Stimulated activated naive CD8-positive, alpha-beta T cell treated with anti-CD3 and anti-CD28 coated beads, Interleukin-15, amount 100 ng/mL, for 72 hours (primary cell): ENCODE results near the gene IGF2R.

Experiments used
- ATAC-seq: fragments of 150-1000 bp; cut with Tn5 transposase; 2 replicates; pipeline ENCODE4 v1.10.0; 2021; ENCODE audit warnings: mild to moderate bottlenecking, moderate library complexity
- DNase-seq, 2 donors: peaks; one replicate each; pipeline ENCODE4 v3.0.0; 2021 to 2022
- H3K27ac Mint-ChIP-seq, 2 donors: one replicate each; pipeline ENCODE4 v1.8.0; 2022; ENCODE audit warnings: mild to moderate bottlenecking in 2 of 2, mixed read lengths in 2 of 2, moderate library complexity in 2 of 2
- H3K27me3 Mint-ChIP-seq: one replicate; pipeline ENCODE4 v1.8.0; 2022; ENCODE audit warnings: mixed read lengths
- H3K4me1 Mint-ChIP-seq: one replicate; pipeline ENCODE4 v1.8.0; 2022; ENCODE audit warnings: mild to moderate bottlenecking, mixed read lengths
- H3K4me3 Mint-ChIP-seq, 2 donors: one replicate each; pipeline ENCODE4 v1.8.0; 2022; ENCODE audit warnings: mild to moderate bottlenecking in 2 of 2, mixed read lengths in 2 of 2, moderate library complexity in 1 of 2
- H3K9me3 Mint-ChIP-seq, 2 donors: one replicate each; pipeline ENCODE4 v1.8.0; 2022; ENCODE audit warnings: mixed read lengths in 2 of 2

IGF2R gene

GRCh38 chr6:160034036-160034930 lies 65.4 kb downstream of the IGF2R start:
- Mint-ChIP-seq H3K4me3 (no peak overlapping the region), H3K9me3 (no peaks in the 10 kb centered on the region), H3K27ac (peak overlapping the region in 1 of 2 donors; percentile 45), H3K27me3 (no peaks in the 10 kb centered on the region), H3K4me1 (peaks cover 11% of the 10 kb centered on the region)
- DNase-seq (no peak), ATAC-seq (no peak)

- Mint-ChIP-seq H3K9me3 (no peaks in the 10 kb centered on the region), H3K27ac (peak overlapping the region; percentile 49 to 85), H3K4me1 (peaks cover 11% of the 10 kb centered on the region), H3K27me3 (no peaks in the 10 kb centered on the region), H3K4me3 (no peak overlapping the region)
- DNase-seq: no peak
- ATAC-seq: no peak
Observed at GRCh38 chr6:160035241-160035640, 66.4 kb downstream of the IGF2R start.

DNA sequence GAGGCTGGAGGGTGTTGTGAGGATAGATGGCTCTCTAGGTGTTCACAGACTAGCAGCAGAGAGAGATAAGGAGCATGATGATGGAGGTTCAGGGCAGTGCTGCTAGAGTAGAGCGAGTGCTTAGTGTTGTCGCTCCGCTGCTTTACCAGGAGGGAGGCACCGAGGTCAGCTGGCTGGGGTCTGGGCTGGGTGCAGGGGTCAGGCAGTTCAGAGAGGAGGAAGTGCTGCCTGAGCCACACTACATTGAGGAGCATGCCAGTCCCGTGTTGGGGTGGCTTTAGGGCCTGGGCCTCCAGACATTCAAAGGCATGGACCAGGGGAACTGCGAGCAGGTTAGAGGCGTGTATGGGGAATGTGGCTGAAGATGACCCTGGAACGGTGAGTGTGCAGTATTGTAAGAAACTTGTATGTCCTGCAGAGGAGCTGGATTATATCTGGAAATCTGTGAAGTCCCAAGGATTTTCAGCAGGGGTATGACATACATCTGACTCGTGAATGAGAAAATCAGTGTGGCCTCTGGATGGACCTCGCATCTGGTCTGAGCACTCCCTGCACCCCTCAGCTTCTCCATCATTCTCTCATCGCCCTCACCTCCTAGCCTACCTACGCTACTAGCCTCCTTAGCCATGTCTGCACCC lies 66.9 kb downstream of the IGF2R start:
- no peaks in the 10 kb centered on the region for H3K27me3 Mint-ChIP-seq
- peaks cover 13% of the 10 kb centered on the region for H3K4me1 Mint-ChIP-seq
- DNase-seq: no peak
- peak overlapping the region; percentile 49 to 85 for H3K27ac Mint-ChIP-seq
- H3K4me3 Mint-ChIP-seq: no peak overlapping the region
- ATAC-seq: no peak
- no peaks in the 10 kb centered on the region for H3K9me3 Mint-ChIP-seq

- Mint-ChIP-seq H3K9me3 (no peaks in the 10 kb centered on the region), H3K27ac (peak overlapping the region; percentile 1 to 40), H3K27me3 (no peaks in the 10 kb centered on the region), H3K4me1 (peaks cover 18% of the 10 kb centered on the region), H3K4me3 (no peak overlapping the region)
- no peak for DNase-seq
- ATAC-seq: peak; percentile 31
Observed at GRCh38 chr6:160036331-160036695, 67.4 kb downstream of the IGF2R start.

- H3K4me3 Mint-ChIP-seq: no peak overlapping the region
- no peak overlapping the region for H3K27ac Mint-ChIP-seq
Observed at GRCh38 chr6:160036790-160037206, 67.9 kb downstream of the IGF2R start.

GRCh38 chr6:160038479-160038878 lies 69.6 kb downstream of the IGF2R start:
- no peak for ATAC-seq
- Mint-ChIP-seq H3K27me3 (no peaks in the 10 kb centered on the region), H3K4me3 (no peak overlapping the region), H3K9me3 (no peaks in the 10 kb centered on the region), H3K4me1 (peaks cover 23% of the 10 kb centered on the region), H3K27ac (peak overlapping the region; percentile 65 to 74)
- DNase-seq: no peak

More at GRCh38 chr6:160036790-160037206, 67.9 kb downstream of the IGF2R start:
- Mint-ChIP-seq H3K4me1 (peaks cover 22% of the 10 kb centered on the region), H3K9me3 (no peaks in the 10 kb centered on the region), H3K27me3 (no peaks in the 10 kb centered on the region)
- DNase-seq: no peak
- ATAC-seq: no peak

GRCh38 chr6:160039441-160039840 lies 70.6 kb downstream of the IGF2R start:
- Mint-ChIP-seq H3K27me3 (no peaks in the 10 kb centered on the region), H3K4me3 (no peak overlapping the region), H3K27ac (peak overlapping the region in 1 of 2 donors; percentile 31), H3K9me3 (no peaks in the 10 kb centered on the region), H3K4me1 (peaks cover 23% of the 10 kb centered on the region)
- no peak for DNase-seq
- ATAC-seq: no peak

DNA sequence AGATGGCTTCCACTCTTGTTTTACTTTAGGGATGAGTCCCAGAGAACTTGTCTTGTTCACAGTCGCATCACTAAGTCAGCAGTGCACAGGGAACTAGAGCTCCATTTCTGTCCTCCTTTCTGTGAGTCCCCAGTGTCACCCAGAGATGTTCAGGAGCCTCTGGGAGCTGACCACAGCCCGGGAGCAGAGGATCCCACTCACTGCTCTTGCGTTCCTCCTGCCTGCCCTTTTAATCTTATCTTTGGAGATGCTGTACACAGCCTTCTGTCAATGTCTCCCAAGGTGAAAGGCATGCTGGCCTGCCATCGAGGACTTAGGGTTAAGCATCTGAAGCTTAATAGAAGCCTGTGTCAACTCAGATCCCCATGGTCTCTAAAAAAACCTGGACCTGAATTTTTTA lies 71.2 kb downstream of the IGF2R start:
- Mint-ChIP-seq H3K9me3 (no peaks in the 10 kb centered on the region), H3K4me1 (peaks cover 23% of the 10 kb centered on the region), H3K4me3 (no peak overlapping the region), H3K27me3 (no peaks in the 10 kb centered on the region), H3K27ac (no peak overlapping the region)
- no peak for DNase-seq
- ATAC-seq: no peak

DNA sequence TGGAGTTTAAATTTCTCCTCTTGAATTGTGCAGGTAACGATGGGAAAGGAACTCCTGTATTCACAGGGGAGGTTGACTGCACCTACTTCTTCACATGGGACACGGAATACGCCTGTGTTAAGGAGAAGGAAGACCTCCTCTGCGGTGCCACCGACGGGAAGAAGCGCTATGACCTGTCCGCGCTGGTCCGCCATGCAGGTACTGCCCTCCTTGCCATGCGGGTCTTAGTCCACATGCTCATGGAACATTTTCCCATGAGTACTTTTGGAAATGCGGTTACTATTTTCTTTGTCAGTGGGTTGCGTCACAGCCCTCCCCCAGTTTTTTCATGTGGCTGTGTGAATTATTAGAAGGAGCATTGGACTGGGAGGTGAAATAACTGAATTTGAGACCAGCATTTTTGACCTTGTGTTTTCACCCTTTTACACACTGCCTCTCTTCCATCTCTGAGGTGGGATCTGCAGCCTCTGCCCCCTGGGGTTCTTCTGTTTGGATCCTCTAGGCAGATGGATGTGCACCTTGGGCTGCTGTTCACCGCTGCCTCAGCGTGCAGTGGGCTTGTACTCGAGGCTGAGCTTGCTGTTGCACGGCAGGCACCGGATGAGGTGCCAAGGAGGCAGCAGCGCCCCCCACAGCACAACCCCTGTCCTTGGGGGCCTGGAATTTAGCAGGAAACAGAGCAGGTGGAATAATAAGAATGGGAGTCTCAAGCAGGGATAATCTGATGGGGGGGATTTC lies 71.8 kb downstream of the IGF2R start:
- Mint-ChIP-seq H3K27ac (peak overlapping the region; percentile 67 to 84), H3K4me3 (no peak overlapping the region), H3K9me3 (no peaks in the 10 kb centered on the region), H3K4me1 (peaks cover 23% of the 10 kb centered on the region), H3K27me3 (no peaks in the 10 kb centered on the region)
- ATAC-seq (no peak), DNase-seq (no peak)

DNA sequence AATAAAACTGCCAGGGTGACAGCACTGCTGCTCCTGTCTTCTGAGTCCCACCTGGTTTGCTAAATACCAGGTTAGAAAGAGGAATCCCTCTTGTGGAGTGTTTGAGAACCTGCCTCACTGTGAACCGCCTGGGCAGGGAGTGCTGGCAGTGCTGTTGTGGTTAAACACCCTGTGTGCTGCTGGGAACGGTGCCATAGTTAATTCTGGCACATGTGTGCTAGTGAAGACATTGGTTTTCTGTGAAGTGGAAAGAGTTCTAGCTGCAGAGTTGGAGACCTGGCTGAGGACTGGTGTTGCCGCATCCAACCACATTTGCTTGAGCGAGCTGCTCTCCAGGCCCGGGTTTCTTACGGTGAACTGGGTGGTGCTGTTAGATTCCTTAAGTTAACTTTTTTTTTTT lies 72.7 kb downstream of the IGF2R start:
- Mint-ChIP-seq H3K9me3 (no peaks in the 10 kb centered on the region), H3K4me3 (no peak overlapping the region), H3K27ac (peak overlapping the region in 1 of 2 donors; percentile 88), H3K4me1 (peaks cover 23% of the 10 kb centered on the region), H3K27me3 (no peaks in the 10 kb centered on the region)
- DNase-seq (no peak), ATAC-seq (no peak)

- no peak for ATAC-seq
- DNase-seq: no peak
- Mint-ChIP-seq H3K27me3 (no peaks in the 10 kb centered on the region), H3K4me1 (peaks cover 23% of the 10 kb centered on the region), H3K4me3 (no peak overlapping the region), H3K9me3 (no peaks in the 10 kb centered on the region), H3K27ac (peak overlapping the region in 1 of 2 donors; percentile 88)
Observed at GRCh38 chr6:160042014-160042773, 73.3 kb downstream of the IGF2R start.

- no peak overlapping the region for H3K4me3 Mint-ChIP-seq
- H3K9me3 Mint-ChIP-seq: no peaks in the 10 kb centered on the region
- no peak for ATAC-seq
- no peaks in the 10 kb centered on the region for H3K27me3 Mint-ChIP-seq
- DNase-seq: no peak
- H3K4me1 Mint-ChIP-seq: peaks cover 21% of the 10 kb centered on the region
- H3K27ac Mint-ChIP-seq: peak overlapping the region in 1 of 2 donors; percentile 44
Observed at GRCh38 chr6:160042788-160043301, 74.0 kb downstream of the IGF2R start.

DNA sequence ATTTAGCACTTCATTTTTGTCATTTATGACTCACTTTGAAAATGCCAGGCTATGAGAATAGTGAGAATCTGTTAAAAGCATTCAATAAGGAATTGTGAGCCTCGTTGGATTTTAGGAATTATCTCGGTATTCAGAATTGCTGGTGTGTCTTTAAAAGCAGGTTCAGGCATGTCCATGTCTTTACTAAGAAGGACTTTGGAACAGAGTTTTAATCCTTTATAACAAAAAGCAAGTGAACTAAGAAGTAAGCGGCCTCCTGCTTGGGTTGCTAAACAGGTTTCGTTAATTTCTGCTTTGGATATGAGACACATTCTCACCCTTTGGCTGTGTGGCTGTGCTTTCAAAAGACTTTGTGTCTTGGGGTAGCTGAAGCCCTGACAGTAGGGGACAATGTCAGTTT lies 74.9 kb downstream of the IGF2R start:
- Mint-ChIP-seq H3K4me3 (no peak overlapping the region), H3K27ac (no peak overlapping the region), H3K9me3 (no peaks in the 10 kb centered on the region), H3K4me1 (peaks cover 12% of the 10 kb centered on the region), H3K27me3 (no peaks in the 10 kb centered on the region)
- DNase-seq (no peak), ATAC-seq (no peak)

- DNase-seq (no peak), ATAC-seq (no peak)
- Mint-ChIP-seq H3K9me3 (no peaks in the 10 kb centered on the region), H3K27me3 (no peaks in the 10 kb centered on the region), H3K4me3 (no peak overlapping the region), H3K4me1 (peaks cover 14% of the 10 kb centered on the region), H3K27ac (no peak overlapping the region)
Observed at GRCh38 chr6:160044687-160045086, 75.8 kb downstream of the IGF2R start.

GRCh38 chr6:160048471-160048870 lies 79.6 kb downstream of the IGF2R start:
- Mint-ChIP-seq H3K4me3 (no peak overlapping the region), H3K27ac (peak overlapping the region in 1 of 2 donors; percentile 87), H3K9me3 (no peaks in the 10 kb centered on the region), H3K27me3 (no peaks in the 10 kb centered on the region), H3K4me1 (peaks cover 20% of the 10 kb centered on the region)
- no peak for DNase-seq
- no peak for ATAC-seq
